HepG2 (cell line): ENCODE measurements around the gene RAC2. TPM values are rescaled to one million over a fixed set of nuclear protein-coding genes. Genes with fewer than 3 reads are reported as not detected.

ENCODE experiments used
- ATAC-seq: fragments of 200-7000 bp; cut with Tn5 transposase; 3 replicates; pipeline ENCODE4 v1.9.1; 2020; ENCODE audit warnings: mild to moderate bottlenecking, moderate library complexity
- BruUV-seq: library from RNA; stranded (reverse); fragments of 400-500 nt; replicated peaks from 2 replicates; lab custom pipeline; 2021; lab: Mats Ljungman, UMichigan
- CTCF ChIA-PET: fragments of 300-600 bp; formaldehyde crosslinking; extraction: SDS; loops from one replicate; lab custom pipeline; 2021; ENCODE audit warnings: low total read pairs, inconsistent platforms, low intra/inter-chr PET ratio; lab: Yijun Ruan, JAX
- POLR2A ChIA-PET: fragments of 350-600 bp; sonication (Branson Sonifier 250); formaldehyde crosslinking; loops from one replicate; lab custom pipeline; 2020; ENCODE audit warnings: antibody characterized with exemption, inconsistent platforms; lab: Yijun Ruan, JAX
- DNase-seq: peaks from one replicate; pipeline ENCODE4 v3.0.0-alpha.2; 2015; ENCODE audit warnings: low spot score
- FAIRE-seq: peaks from 3 replicates; lab custom pipeline; 2011; peaks lifted over from hg19 to GRCh38; lab: Jason Lieb, UNC
- H2AFZ ChIP-seq: one replicate; pipeline ENCODE4 v1.6.1; 2011; ENCODE audit warnings: low read length, inconsistent platforms
- H3K27ac ChIP-seq: fragments of 300-600 bp; 3 replicates; pipeline ENCODE4 v1.8.0; 2011; ENCODE audit warnings: mixed run types, mild to moderate bottlenecking, mixed read lengths, low read length, inconsistent platforms; ENCODE audit not compliant: insufficient read depth; ENCODE audit errors: extremely low read length
- H3K27me3 ChIP-seq, 2 experiments: fragments of 200-600 bp in 1 of 2; 2 replicates in 1 of 2; 3 replicates in 1 of 2; pipeline versions ENCODE4 v1.6.0 to v1.8.0; 2011; ENCODE audit warnings: low read length in 2 of 2, mild to moderate bottlenecking in 2 of 2, moderate library complexity in 2 of 2, inconsistent platforms in 1 of 2; ENCODE audit not compliant: insufficient read depth in 2 of 2, control insufficient read depth in 1 of 2
- H3K36me3 ChIP-seq, 2 experiments: fragments of 200-600 bp in 1 of 2; replicated peaks in 1 of 2; 2 replicates in 1 of 2; 3 replicates in 1 of 2; pipeline versions ENCODE4 v1.5.1 to v1.8.0; 2011; ENCODE audit warnings: low read length in 2 of 2, inconsistent platforms in 1 of 2; ENCODE audit not compliant: insufficient read depth in 2 of 2, control insufficient read depth in 1 of 2
- H3K4me1 ChIP-seq: 2 replicates; pipeline ENCODE4 v1.5.1; 2012; ENCODE audit warnings: low read length, inconsistent platforms; ENCODE audit not compliant: insufficient read depth
- H3K4me2 ChIP-seq: 2 replicates; pipeline ENCODE4 v1.6.0; 2011; ENCODE audit warnings: low read depth, low read length, inconsistent platforms
- H3K4me3 ChIP-seq, 3 experiments: fragments of 200-600 bp in 1 of 3; sonication (generic), shearing (Covaris generic) in 1 of 3; replicated peaks in 1 of 3; 2 replicates each; pipeline ENCODE4 v1.5.1; 2011 to 2016; ENCODE audit warnings: low read length in 3 of 3, inconsistent platforms in 2 of 3, low read depth in 2 of 3, mild to moderate bottlenecking in 2 of 3, control low read depth in 1 of 3, mixed read lengths in 1 of 3; ENCODE audit not compliant: insufficient read depth in 1 of 3
- H3K79me2 ChIP-seq: one replicate; pipeline ENCODE4 v1.6.1; 2011; ENCODE audit warnings: low read length, inconsistent platforms; ENCODE audit not compliant: insufficient read depth
- H3K9ac ChIP-seq: 2 replicates; pipeline ENCODE4 v1.6.0; 2011; ENCODE audit warnings: mild to moderate bottlenecking, low read depth, low read length, inconsistent platforms; ENCODE audit not compliant: insufficient read depth
- H3K9me3 ChIP-seq: 2 replicates; pipeline ENCODE4 v1.5.1; 2012; ENCODE audit warnings: mild to moderate bottlenecking, low read length
- H4K20me1 ChIP-seq: 2 replicates; pipeline ENCODE4 v1.6.0; 2011; ENCODE audit warnings: inconsistent platforms, mild to moderate bottlenecking, low read length, moderate library complexity; ENCODE audit not compliant: insufficient read depth
- CC2D1A ChIP-seq: sonication (generic); formaldehyde crosslinking; IDR thresholded peaks from 2 replicates; pipeline ENCODE4 v1.8.1; 2023; ENCODE audit warnings: mild to moderate bottlenecking, missing genetic modification reagents
- JARID2 ChIP-seq: sonication (generic); formaldehyde crosslinking; IDR thresholded peaks from 2 replicates; pipeline ENCODE4 v1.8.1; 2023; ENCODE audit warnings: missing genetic modification reagents, inconsistent platforms; ENCODE audit not compliant: insufficient replicate concordance
- MTA3 ChIP-seq: sonication (generic); formaldehyde crosslinking; IDR thresholded peaks from 2 replicates; pipeline ENCODE4 v1.4.0; 2020; ENCODE audit warnings: missing genetic modification reagents
- NFAT5 ChIP-seq: sonication (generic); formaldehyde crosslinking; IDR thresholded peaks from 2 replicates; pipeline ENCODE4 v1.4.0; 2020; ENCODE audit warnings: missing genetic modification reagents
- NFIB ChIP-seq: sonication (generic); formaldehyde crosslinking; IDR thresholded peaks from 2 replicates; pipeline ENCODE4 v1.9.0; 2021; ENCODE audit warnings: missing genetic modification reagents, mild to moderate bottlenecking, borderline replicate concordance
- PBX3 ChIP-seq: sonication (generic); formaldehyde crosslinking; IDR thresholded peaks from 2 replicates; pipeline ENCODE4 v1.8.1; 2023; ENCODE audit warnings: missing genetic modification reagents, inconsistent platforms, borderline replicate concordance
- PREB ChIP-seq: sonication (generic); formaldehyde crosslinking; IDR thresholded peaks from 2 replicates; pipeline ENCODE4 v1.4.0; 2020; ENCODE audit warnings: missing genetic modification reagents
- PRPF4 ChIP-seq: fragments of 200-400 bp; formaldehyde crosslinking; IDR thresholded peaks from 2 replicates; pipeline ENCODE4 v1.6.1; 2016; ENCODE audit warnings: low read length, low read depth; ENCODE audit not compliant: poor library complexity, severe bottlenecking
- RFX5 ChIP-seq: IDR thresholded peaks from 2 replicates; pipeline ENCODE4 v1.6.1; 2011; ENCODE audit warnings: low read depth, low read length, improper control_type of control experiment
- TAF15 ChIP-seq: fragments of 200-400 bp; formaldehyde crosslinking; IDR thresholded peaks from one replicate; pipeline ENCODE4 v1.6.1; 2018; ENCODE audit warnings: mild to moderate bottlenecking, low read depth, low read length; ENCODE audit not compliant: poor library complexity, severe bottlenecking
- XBP1 ChIP-seq: sonication (generic); formaldehyde crosslinking; IDR thresholded peaks from 2 replicates; pipeline ENCODE4 v1.5.0; 2020; ENCODE audit warnings: missing genetic modification reagents
- ZNF121 ChIP-seq: sonication (generic); formaldehyde crosslinking; IDR thresholded peaks from 2 replicates; pipeline ENCODE4 v1.5.0; 2020; ENCODE audit warnings: mild to moderate bottlenecking, missing genetic modification reagents
- ZNF232 ChIP-seq: sonication (generic); formaldehyde crosslinking; IDR thresholded peaks from 2 replicates; pipeline ENCODE4 v1.4.0; 2020; ENCODE audit warnings: missing genetic modification reagents, borderline replicate concordance
- WGBS: methylation state at CpG from one replicate; pipeline ENCODE4 v1.1.6; 2017; ENCODE audit warnings: low lambda C conversion rate; 5-methylcytosine and 5-hydroxymethylcytosine counted together
- in situ Hi-C: cut with HindIII; loops from 2 replicates; pipeline ENCODE4 v1.10.0; 2017; ENCODE audit warnings: low pct_unique_long_range_greater_than_20kb; ENCODE audit not compliant: extremely low pct_ligation_motif_present
- intact Hi-C: fragments of 100-400 bp; cut with micrococcal nuclease; formaldehyde crosslinking; loops from one replicate; pipeline ENCODE4 v1.10.0; 2022; ENCODE audit not compliant: unreplicated experiment
- polyA plus RNA-seq, 8 experiments: library from polyadenylated mRNA; depleted of rRNA in 3 of 8; stranded (reverse) in 7 of 8; unstranded in 1 of 8; fragments of >200 nt; fragmentation: Illumina TruSeq in 4 of 8; extraction: Trizol in 4 of 8; gene quantifications; 2 replicates each; pipeline versions ENCODE4 v1.2.1 to v1.2.3, GENCODE V29; 2011 to 2016; ENCODE audit warnings: low read depth in 4 of 8, missing spikeins in 1 of 8, mixed read lengths in 1 of 8; ENCODE audit not compliant: insufficient read depth in 1 of 8
- total RNA-seq, 5 experiments: library from RNA; depleted of rRNA; stranded (reverse); fragments of >200 nt; fragmentation: Illumina TruSeq; extraction: Trizol; gene quantifications; 2 replicates each; pipeline ENCODE4 v1.2.3, GENCODE V29; 2016; ENCODE audit warnings: low read depth in 1 of 5

RAC2 gene
- total and polyA plus RNA-seq, 2 of the 13 experiments (the other 11 are each of a cell fraction or from before 2014, with no cell fraction given) = 0.73 TPM; not detected in 1

GRCh38 chr22:37274380-37274862, 30.4 kb upstream of the RAC2 start (continued):
- TF ChIP-seq NFAT5 (no peak), CC2D1A (no peak), TAF15 (no peak), JARID2 (CRISPR knock-in tag) (no peak), PBX3 (CRISPR knock-in tag) (no peak)

GRCh38 chr22:37273846-37274225, 29.8 kb upstream of the RAC2 start:
- DNase-seq (no peak), FAIRE-seq (no peak), ATAC-seq (no peak)
- CTCF ChIA-PET = no interaction called here
- H3K4me2 ChIP-seq = no peak overlapping the region
- intact Hi-C loops (no loop called here), in situ Hi-C loops (no loop called here)
- no TSS peak for BruUV-seq
- no peaks in the 10 kb centered on the region for H3K79me2 ChIP-seq
- H3K4me1 ChIP-seq = no peaks in the 10 kb centered on the region; the same call in 1 of the 2 replicates
- no peak overlapping the region for H3K9ac ChIP-seq
- H4K20me1 ChIP-seq = no peaks in the 10 kb centered on the region
- H3K27me3 ChIP-seq = peaks cover 2 to 51% of the 10 kb centered on the region in 2 experiments; a peak in 4 of 5 replicates
- no peak overlapping the region for H3K27ac ChIP-seq
- H3K36me3 ChIP-seq = no peaks in the 10 kb centered on the region
- H2AFZ ChIP-seq = no peak overlapping the region
- POLR2A ChIA-PET = no interaction called here
- TF ChIP-seq PREB (CRISPR knock-in tag) (no peak), RFX5 (no peak), ZNF232 (CRISPR knock-in tag) (no peak), PRPF4 (no peak), NFIB (CRISPR knock-in tag) (no peak), MTA3 (CRISPR knock-in tag) (no peak), XBP1 (CRISPR knock-in tag) (no peak), ZNF121 (no peak)
- no peaks in the 10 kb centered on the region for H3K9me3 ChIP-seq
- H3K4me3 ChIP-seq = no peak overlapping the region
- 40% methylated on average over 8 of the region's 8 CpGs for WGBS
